ENCODE data around the gene ROR2.

ROR2 gene

GRCh38 chr9:91768977-91769916 lies 180.8 kb downstream of the ROR2 start:
- TF ChIP-seq TCF12 (IDR thresholded peaks at IDR 0.05; ENCODE audit: low read depth) (no peak), ZBTB7A (IDR thresholded peaks at IDR 0.05; ENCODE audit: low read depth) (no peak), EGR1 (IDR thresholded peaks at IDR 0.05) (no peak), MAX (IDR thresholded peaks at IDR 0.05) (no peak), TAF1 (IDR thresholded peaks at IDR 0.05; ENCODE audit: low read depth) (no peak), REST (IDR thresholded peaks at IDR 0.05; ENCODE audit: low read depth) (no peak), FOXM1 (IDR thresholded peaks at IDR 0.05; ENCODE audit: borderline replicate concordance, low read depth) (no peak), RAD21 (IDR thresholded peaks at IDR 0.05; ENCODE audit: low read depth) (no peak), CREB1 (IDR thresholded peaks at IDR 0.05; ENCODE audit: low read depth) (no peak), USF1 (IDR thresholded peaks at IDR 0.05) (no peak), YY1 (IDR thresholded peaks at IDR 0.05; ENCODE audit: low read depth) (no peak), TEAD4 (IDR thresholded peaks at IDR 0.05) (no peak), NFIC (IDR thresholded peaks at IDR 0.05) (no peak)

- no peak for TF ChIP-seq YY1 (IDR thresholded peaks at IDR 0.05; ENCODE audit: low read depth)
- no peak for TF ChIP-seq NFIC (IDR thresholded peaks at IDR 0.05)
- no peak for TF ChIP-seq MAX (IDR thresholded peaks at IDR 0.05)
- TF ChIP-seq ZBTB7A (IDR thresholded peaks at IDR 0.05; ENCODE audit: low read depth): no peak
- no peak for TF ChIP-seq EP300 (IDR thresholded peaks at IDR 0.05; ENCODE audit: borderline replicate concordance)
- TF ChIP-seq RAD21 (IDR thresholded peaks at IDR 0.05; ENCODE audit: low read depth): no peak
- no peak for TF ChIP-seq TEAD4 (IDR thresholded peaks at IDR 0.05)
- TF ChIP-seq REST (IDR thresholded peaks at IDR 0.05; ENCODE audit: low read depth): no peak
- no peak for TF ChIP-seq FOXM1 (IDR thresholded peaks at IDR 0.05; ENCODE audit: borderline replicate concordance, low read depth)
- no peak for TF ChIP-seq CREB1 (IDR thresholded peaks at IDR 0.05; ENCODE audit: low read depth)
- no peak for TF ChIP-seq EGR1 (IDR thresholded peaks at IDR 0.05)
- TF ChIP-seq TCF12 (IDR thresholded peaks at IDR 0.05; ENCODE audit: low read depth): no peak
- no peak for TF ChIP-seq USF1 (IDR thresholded peaks at IDR 0.05)
- no peak for TF ChIP-seq CEBPB (IDR thresholded peaks at IDR 0.05)
- TF ChIP-seq TAF1 (IDR thresholded peaks at IDR 0.05; ENCODE audit: low read depth): no peak
Observed at GRCh38 chr9:91768507-91768906, 181.5 kb downstream of the ROR2 start.

- TF ChIP-seq YY1 (IDR thresholded peaks at IDR 0.05; ENCODE audit: low read depth): no peak
- no peak for TF ChIP-seq ZBTB7A (IDR thresholded peaks at IDR 0.05; ENCODE audit: low read depth)
- TF ChIP-seq USF1 (IDR thresholded peaks at IDR 0.05): no peak
- TF ChIP-seq CEBPB (IDR thresholded peaks at IDR 0.05): no peak
- no peak for TF ChIP-seq TAF1 (IDR thresholded peaks at IDR 0.05; ENCODE audit: low read depth)
- TF ChIP-seq EGR1 (IDR thresholded peaks at IDR 0.05): no peak
- no peak for TF ChIP-seq MAX (IDR thresholded peaks at IDR 0.05)
- no peak for TF ChIP-seq EP300 (IDR thresholded peaks at IDR 0.05; ENCODE audit: borderline replicate concordance)
- TF ChIP-seq TCF12 (IDR thresholded peaks at IDR 0.05; ENCODE audit: low read depth): no peak
- TF ChIP-seq TEAD4 (IDR thresholded peaks at IDR 0.05): no peak
- TF ChIP-seq CREB1 (IDR thresholded peaks at IDR 0.05; ENCODE audit: low read depth): no peak
- TF ChIP-seq FOXM1 (IDR thresholded peaks at IDR 0.05; ENCODE audit: borderline replicate concordance, low read depth): no peak
- TF ChIP-seq NFIC (IDR thresholded peaks at IDR 0.05): no peak
- no peak for TF ChIP-seq REST (IDR thresholded peaks at IDR 0.05; ENCODE audit: low read depth)
- no peak for TF ChIP-seq RAD21 (IDR thresholded peaks at IDR 0.05; ENCODE audit: low read depth)
Observed at GRCh38 chr9:91766315-91767069, 183.5 kb downstream of the ROR2 start.

Data from Ishikawa (cell line).